ENCODE data around the gene SPTB.

- TF ChIP-seq CTCF (IDR thresholded peaks at IDR 0.05) (no peak), ZFX (IDR thresholded peaks at IDR 0.05; ENCODE audit: borderline replicate concordance) (no peak)
These were observed 173.6 kb downstream of the SPTB start for GRCh38 chr14:64706119-64706592.
